GM19238 (cell line): Measurements from ENCODE around the gene CYP4V2.

Source experiments
- DNase-seq: peaks from one replicate; pipeline ENCODE4 v3.0.0; 2011; ENCODE audit warnings: low spot score; ENCODE audit not compliant: insufficient read length

CYP4V2 gene

DNA sequence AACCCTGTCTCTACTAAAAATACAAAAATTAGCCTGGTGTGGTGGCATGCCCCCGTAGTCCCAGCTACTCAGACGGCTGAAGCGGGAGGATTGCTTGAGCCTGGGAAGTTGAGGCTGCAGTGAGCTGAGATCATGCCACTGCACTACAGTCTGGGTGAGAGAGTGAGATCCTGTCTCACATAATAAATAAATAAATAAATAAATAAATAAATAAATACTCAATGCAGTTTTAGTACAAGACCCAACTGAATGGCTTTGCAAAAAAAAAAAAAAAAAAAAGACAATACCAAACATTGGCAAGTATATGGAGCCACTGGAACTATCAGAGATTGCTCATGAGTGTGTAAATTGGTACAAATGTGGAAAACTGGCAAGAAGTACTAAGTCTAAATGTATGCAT, 3.3 kb upstream of the CYP4V2 start:
- DNase-seq: no peak

DNA sequence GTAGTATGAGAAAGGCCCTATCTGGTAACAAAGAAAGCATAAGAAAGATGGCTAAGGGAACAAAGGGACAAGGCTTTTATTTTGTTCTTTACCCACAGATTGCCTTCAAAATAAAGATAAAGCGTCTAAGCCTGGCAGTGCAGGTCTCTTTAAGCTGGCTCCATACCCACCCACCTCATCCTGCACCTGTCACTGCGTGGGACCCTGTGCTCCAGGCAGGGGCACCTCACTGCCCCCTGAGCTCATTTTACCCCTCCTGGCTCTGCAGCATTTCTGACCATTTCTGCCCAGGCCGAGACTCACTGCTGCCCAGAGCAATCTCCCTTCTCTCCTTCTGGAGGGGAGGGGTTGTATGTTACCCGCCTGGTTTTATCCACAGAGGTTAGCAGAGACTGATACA, 1.7 kb upstream of the CYP4V2 start:
- no peak for DNase-seq

DNA sequence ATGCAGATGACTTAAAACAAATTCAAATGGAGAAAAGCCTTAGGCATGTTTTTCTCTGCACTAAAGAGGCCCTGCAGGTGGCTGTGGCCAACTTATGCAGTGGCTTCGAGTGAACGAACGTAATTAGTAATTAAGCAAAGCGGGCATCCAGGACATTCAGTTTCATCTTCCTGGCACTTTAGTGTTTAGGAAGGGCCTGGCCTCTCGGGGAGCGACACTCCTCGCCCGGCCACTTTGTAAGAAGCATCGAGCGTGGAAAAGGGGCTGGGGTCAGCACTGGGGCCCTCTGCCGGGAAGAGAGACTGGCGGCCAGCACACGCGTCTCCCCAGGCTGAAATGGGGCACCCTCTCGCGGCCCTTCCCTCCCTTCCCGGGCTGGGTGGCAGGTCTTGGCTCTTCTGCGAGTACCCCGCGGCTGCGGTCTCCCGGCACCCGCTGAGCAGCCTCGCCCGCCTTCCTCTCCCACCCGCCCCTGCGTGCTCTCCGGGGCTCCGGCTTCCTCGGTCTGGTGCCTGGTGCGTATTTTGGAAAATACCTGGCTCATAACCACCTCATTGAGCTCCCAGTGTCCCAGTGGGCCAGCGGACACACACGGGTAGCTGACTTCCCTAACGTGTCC, 677 bp upstream of the CYP4V2 start:
- DNase-seq: peak; percentile 51

DNA sequence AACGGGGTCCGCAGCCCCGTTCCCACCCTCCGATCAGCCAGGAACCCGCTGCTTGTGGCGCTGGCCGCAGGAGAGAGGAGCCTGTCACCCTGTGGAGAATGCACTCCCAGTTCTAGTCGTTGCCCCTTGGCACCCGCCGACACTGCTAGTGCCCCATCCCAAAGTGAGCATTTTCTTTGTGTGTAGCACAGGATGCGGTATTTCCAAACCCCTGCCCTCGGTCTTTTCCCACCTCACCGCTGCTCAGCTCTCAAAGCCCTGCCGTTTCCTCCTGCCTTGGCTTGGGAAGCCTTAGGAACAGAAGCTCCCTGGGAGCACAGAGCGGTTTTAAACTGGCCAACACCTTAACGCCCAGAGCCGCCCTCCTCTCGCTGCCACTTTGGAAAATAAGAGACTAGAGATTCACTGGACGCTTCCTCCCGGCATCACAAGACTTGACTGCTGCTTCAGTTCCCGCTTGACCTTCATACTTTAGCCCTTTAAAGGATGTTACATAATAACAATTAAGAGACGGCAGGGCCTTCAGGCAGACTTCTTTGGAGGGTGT, 772 bp downstream of the CYP4V2 start:
- peak; percentile 15 for DNase-seq

DNA sequence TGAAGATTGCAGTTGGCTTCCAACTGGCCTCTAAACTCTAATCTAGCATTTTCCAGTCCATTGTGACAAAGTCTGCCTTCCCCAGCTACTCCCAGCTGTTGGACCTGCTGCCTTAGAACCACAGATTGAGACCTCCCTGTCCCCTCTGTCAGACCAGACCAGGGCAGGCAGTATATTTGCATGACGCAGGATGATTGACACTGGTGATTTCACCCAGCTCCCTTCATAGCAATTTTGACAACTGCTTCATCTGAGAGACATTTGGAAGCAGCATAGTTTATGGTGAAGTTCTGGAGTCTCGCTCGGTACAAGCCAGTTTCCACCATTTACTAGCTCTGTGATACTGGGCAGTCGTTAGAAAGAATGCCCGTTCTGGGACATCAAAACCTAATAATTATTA, 2.5 kb downstream of the CYP4V2 start:
- DNase-seq: no peak

DNA sequence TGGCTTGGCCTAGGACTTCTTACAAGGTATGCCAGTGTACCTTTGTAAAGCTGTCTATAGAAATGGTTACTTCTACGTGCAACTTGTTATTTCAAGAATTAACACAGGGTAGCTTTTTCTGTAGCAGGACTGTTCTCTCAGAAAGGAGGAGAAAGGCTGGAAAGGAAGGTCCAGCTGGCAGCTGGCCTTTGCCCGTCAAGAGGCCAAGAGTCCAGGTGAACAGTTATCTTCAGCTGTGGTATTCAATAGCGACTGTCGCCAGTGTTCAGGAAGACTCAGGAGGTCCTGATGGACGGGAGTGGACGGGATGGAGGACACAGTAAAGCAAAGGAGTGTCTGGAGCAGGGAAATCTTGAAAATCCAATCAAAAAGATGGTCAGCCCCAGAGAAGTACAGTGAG, 4.7 kb downstream of the CYP4V2 start:
- DNase-seq: no peak

DNA sequence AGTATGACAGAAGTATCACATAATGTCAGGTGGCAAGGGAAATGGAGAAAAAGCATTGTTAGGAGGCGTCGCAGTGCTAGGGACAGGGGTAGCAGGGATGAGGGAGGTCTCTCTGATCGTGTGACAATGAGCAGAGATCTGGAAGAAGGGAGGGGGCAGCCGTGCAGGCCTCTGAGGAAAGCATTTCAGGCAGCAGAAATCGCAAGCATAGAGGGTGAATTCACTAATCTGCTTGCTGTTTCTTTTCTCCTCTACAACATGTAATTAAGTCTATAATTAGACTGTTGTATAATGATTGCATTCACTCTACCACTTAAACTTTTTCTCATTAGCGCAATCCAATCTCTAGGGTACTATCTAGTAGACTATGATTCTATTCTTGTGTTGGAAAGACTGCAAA, 9.1 kb downstream of the CYP4V2 start:
- DNase-seq: no peak

DNA sequence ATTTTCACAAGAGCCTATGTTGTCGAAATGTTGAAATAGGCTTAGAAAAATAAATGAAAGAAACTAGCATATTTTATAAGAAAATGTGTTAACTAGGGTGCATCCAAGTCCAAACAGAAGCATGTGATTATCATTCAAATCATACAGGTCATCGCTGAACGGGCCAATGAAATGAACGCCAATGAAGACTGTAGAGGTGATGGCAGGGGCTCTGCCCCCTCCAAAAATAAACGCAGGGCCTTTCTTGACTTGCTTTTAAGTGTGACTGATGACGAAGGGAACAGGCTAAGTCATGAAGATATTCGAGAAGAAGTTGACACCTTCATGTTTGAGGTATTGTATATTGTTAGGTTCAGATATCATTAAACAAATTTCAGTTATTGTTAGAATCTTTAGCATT, 9.6 kb downstream of the CYP4V2 start:
- DNase-seq: no peak

DNA sequence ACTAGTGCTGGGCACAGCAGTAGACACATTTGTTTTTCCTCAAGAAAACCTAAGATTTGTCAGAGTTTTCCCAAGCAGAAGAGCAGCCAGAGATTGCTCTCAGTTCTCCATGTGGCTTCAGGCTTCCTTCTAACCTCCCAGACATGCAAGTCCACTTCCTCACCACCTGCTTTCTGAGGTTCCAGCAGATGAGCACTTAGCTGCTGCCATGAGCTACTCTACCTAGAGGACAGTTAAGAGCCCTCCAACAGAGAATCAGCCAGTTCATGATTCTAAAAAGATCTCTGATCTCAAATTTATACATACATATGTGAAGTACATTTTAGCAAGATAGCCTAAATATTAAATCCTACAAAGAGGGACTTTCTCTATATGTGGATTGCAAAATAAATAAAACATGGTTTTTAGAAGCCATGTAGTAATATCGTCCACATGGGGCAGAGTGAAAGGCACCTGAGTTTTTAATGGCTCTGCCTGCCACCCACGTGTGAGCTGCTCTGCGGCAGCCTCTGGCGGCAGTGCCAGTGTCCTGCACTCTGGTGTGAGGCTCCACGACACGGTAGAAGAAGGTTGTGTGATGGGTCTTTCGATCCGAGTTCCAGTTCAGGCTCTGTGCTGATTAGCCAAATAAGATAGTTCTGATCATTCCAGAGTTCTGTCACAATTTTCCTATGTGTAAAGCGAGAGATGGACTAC, 10.3 kb downstream of the CYP4V2 start:
- peak; percentile 36 for DNase-seq

DNA sequence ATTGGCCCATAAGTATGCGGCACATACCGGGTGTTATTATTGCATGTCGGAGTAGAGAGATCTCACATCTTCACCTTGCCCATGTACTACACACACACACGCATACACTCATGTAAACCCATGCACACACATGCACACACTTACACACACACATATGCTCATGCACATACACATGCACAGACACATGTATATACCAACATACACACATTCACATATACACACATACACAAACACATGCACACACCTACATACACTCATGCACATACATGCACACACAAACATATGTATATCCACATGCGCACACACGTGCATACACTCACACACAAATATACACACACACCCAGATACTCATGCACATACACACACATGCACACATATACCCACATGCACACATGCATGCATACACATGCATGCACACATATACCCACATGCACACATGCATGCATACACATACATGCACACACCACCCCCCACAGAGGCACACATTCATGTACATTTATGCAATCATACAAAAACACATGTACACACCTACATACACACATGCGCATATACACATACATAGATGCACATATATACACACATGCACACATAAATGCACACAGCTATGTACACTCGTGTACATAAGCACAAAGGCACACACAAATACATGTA, 11.2 kb downstream of the CYP4V2 start:
- no peak for DNase-seq

DNA sequence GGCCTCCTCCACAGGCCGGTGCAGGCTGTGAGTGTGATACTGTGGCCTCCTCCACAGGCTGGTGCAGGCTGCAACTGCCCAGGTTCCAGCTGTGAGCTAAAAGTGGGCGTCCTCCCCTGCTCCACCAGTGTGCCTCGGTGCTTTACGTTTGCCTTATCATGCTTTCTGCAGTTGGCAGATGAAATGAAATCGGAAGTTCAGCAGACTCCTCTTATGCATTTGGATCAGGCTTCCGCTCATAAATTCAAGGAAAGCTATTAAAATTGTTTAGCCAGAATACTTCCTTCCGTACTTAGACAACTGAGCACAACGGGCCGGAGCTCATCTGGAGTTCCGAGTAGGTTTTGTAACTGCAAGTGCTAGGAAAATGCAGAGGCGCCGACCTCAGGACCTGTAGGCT, 12.0 kb downstream of the CYP4V2 start:
- no peak for DNase-seq

DNA sequence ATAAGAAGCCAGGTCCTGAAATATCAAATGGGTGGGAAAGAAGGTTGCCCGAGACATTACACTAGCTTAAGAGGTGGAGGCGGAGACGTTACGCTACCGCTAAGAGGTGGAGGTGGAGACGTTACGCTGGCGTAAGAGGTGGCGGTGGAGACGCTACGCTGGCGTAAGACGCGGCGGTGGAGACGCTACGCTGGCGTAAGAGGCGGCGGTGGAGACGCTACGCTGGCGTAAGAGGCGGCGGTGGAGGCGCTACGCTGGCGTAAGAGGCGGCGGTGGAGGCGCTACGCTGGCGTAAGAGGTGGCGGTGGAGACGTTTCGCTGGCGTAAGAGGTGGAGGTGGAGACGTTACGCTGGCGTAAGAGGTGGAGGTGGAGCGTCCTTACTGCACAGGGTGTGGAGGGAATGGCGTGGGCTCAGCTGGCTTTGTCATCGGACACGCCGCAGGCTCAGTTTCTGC, 12.8 kb downstream of the CYP4V2 start:
- no peak for DNase-seq

DNA sequence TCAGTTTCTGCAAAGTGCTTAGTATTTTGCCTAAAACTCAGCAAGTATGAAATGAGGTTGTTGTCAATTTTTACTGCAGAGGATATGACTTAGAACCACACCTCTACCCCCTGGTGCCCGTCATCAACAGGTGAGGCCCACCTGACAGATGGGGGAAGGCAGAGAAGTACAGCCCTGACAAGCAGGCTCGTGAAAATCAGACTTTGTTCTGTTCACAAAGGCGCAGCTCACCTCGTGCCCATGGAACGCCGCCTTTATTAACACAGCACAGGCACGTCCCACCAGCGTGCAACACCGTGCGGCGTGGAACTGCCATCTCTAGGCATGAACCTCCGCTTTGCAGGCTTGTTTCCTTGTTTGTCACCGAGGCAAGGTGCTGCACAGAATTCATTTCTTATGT, 13.3 kb downstream of the CYP4V2 start:
- DNase-seq: no peak

DNA sequence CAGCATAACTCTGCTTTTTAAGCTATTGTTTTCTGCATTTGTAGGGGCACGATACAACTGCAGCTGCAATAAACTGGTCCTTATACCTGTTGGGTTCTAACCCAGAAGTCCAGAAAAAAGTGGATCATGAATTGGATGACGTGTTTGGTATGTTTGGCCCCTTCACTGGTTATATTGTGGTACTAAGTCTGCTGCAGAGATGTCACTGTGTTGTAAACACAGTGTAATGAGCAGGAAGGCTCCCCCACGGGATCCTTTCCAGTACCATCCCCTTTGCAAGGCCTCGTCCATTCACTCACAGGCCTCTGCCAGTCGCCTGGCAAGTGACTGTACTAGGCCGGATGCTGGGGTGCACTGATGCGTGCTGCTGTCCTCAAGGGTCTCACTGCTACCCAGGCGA, 13.8 kb downstream of the CYP4V2 start:
- DNase-seq: no peak

DNA sequence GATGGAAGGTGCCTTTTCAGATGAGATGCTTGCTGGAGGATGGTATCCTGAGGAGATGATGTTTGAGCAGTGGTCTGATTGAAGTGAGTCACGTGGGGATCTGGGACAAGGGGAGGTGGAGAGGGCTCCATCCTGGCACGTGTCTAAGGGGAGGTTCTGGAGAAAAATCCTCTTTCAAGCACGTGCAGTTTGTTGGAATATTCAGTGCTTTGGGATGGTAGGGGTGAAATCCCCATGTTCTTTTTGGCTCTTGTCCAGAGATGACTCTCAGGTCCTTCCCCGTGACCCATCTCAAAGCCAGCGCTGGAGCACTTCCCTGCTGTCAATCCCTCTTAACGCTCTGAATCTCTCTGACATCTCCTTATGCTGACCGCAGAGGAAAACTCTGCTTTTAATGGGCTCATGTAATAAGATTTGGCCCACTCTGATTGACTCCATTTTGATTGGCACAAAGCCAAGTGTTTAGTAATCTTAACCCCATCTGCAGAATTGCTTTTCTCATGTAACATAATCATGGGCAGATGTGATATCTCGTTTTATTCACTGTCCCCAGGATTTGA, 25.2 kb downstream of the CYP4V2 start:
- DNase-seq: no peak

DNA sequence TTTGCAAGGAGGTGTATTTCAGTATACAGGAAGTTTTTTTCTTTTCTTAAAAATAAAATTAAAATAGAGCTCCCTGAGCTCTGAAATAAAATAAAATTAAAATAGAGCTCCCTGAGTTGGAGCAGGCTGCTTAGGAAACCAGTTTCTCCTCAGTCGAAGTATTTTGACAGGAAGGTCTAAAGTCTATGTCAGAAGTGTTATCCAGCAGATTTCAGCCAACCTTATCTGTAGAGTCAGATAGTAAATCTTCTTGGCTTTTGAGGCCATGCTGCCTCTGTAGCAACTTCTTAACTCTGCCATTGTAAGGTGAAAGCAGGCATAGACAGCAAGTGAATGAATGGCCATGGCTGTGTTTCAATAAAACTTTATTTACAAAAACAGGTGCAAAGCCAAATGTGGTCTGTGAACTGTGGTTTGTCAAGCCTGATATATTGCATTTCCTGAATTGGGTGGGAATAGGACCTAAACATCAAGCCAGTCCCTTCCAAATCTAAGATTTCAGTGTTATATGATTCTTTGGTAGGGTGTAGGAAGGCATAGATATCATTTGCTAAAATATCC, 26.4 kb downstream of the CYP4V2 start:
- no peak for DNase-seq

DNA sequence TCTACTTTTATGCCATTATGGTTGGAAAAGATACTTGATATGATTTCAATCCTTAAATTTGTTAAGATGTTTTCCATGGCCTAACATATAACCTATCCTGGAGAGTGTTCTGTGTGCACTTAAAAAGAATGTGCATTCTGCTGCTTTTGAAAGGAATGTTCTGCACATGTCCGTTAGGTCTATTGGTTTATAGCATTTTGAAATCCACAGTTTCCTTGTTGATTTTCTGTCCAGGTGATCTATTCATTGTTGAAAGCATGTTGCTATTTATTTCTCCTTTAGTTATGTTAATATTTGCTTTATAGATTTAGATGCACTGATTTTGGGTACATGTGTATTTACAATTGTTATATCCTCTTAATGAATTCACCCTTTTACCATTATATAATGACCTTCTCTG, 30.3 kb downstream of the CYP4V2 start:
- DNase-seq: no peak

DNA sequence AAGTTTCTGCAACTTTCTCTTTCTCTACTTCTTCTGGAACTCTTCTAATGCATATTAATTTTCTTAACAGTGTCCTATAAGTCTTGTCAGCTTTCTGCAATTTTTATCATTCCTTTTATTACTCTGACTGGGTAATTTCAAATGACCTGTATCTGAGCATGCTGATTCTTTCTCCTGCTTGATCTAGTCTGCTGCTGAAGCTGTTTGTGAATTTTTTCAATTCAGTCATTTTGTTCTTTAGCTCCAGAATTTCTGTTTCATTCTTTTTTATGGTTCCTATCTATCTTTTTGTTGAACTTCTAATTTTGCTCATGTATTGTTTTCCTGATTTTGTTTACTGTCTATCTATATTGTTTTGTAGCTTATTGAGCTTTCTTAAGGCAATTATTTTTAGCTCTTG, 34.5 kb downstream of the CYP4V2 start:
- no peak for DNase-seq

DNA sequence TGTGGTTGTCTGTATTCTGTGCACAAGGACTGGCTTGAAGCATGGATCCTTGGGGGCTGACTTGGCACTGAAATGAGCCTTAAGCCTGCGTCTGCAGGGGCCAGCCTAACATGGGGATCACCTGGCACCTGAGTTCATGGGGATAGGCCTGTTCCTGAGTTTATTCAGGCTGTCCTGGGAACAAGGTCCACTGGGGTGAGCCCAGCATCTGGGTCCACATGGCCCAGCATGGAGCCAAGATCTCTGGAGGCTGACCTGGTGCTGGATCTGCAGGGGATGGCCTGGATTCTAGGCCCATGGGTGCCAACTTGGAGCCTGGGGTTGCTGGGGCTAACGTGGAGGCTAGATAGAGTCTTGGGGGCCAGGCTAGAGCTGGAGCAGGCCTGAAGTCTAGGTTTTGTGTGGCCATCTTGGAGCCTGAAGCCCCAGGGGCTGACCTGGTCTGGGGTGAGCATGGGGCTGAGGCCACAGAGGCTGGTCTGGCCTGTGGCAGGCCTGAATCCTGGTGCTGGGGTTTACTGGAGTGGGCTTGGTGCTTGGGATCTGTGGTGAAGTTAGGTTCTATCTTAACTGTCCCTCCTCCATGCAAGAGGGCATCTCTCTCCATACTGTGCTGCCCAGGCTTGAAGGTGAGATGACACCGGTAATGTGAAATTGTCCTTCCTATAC, 35.3 kb downstream of the CYP4V2 start:
- no peak for DNase-seq

DNA sequence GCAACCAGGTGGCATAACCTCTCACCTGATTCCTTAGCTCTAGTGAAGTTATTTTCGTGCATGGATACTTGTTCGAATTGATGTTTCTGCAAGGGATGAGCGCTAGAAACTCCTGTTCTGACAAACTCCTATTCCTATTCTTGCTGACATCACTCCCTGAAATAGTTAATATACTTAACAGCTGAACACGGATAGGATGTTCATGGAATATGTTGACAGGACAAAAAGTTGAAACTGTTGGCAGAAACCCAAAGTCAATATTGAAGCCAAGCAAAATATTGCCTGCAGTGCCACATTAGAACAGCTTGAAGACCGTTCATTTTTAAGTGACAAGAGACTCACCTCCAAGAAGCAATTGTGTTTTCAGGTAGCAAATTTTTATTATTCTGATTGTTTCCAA, 35.9 kb downstream of the CYP4V2 start, which contains the start of gene KLKB1:
TSS of gene KLKB1 (plus strand) at position 287 of the 400 bp plus-strand sequence. CDS start 689 bp downstream, outside the sequence.
- no peak for DNase-seq
